ENCODE measurements around the gene REST. TPM values are rescaled to one million over a fixed set of nuclear protein-coding genes. Genes with fewer than 3 reads are reported as not detected.

REST gene
- total RNA-seq (10 to 100 TPM; 34.2 to 45.4 (median 40.8) TPM), polyA plus RNA-seq (1 to 10 TPM; 3.6 to 6.0 (median 5.3) TPM)
- long read RNA-seq, donor 1, full-length matches to known transcripts: 1 of 51 reads
- long read RNA-seq, donor 1, partial matches to known transcripts: 50 of 51 reads
- long read RNA-seq, donor 1, other reads (novel, unspliced or antisense): 0 of 51 reads
- long read RNA-seq, donor 2, full-length matches to known transcripts: 9 of 9 reads
- long read RNA-seq, donor 2, partial matches to known transcripts: 0 of 9 reads
- long read RNA-seq, donor 2, other reads (novel, unspliced or antisense): 0 of 9 reads

GRCh38 chr4:56907489-56908205 is at the start of gene REST:
TSS of gene REST (plus strand) at chr4:56907900. CDS start at chr4:56910639, 2,739 bp downstream.
- peaks cover 23 to 52% (median 43%) of the 10 kb centered on the region in 6 donors for H3K4me1 ChIP-seq
- H3K27ac ChIP-seq: peak within 1 kb of the TSS; percentile 82 to 98 (median 96)
- peaks cover 0 to 10% (median 0%) of the 10 kb centered on the region in 6 donors for H3K36me3 ChIP-seq
- WGBS, 5 donors: 0% methylated on average over 33 to 74 of the region's 74 CpGs
- TF ChIP-seq CTCF (IDR thresholded peaks at IDR 0.05 in 8 of 11, conservative IDR thresholded peaks at IDR 0.05 in 3 of 11) (no peak), POLR2AphosphoS5 (IDR thresholded peaks at IDR 0.05) (peak in 1 of 3 donors; percentile 42), POLR2A (IDR thresholded peaks at IDR 0.05) (peak in 1 of 3 donors; percentile 52)
- no peaks in the 10 kb centered on the region for H3K27me3 ChIP-seq (replicated peaks in 1 of 7)
- no peaks in the 10 kb centered on the region for H3K9me3 ChIP-seq
- intact Hi-C loops (cut with DNase I; ENCODE audit: low total_unique reads): loop anchor here (5.0 kb wide), 1 partner anchor 70 kb away; the partner anchor contains the start of genes NOA1 and POLR2B
- H3K4me3 ChIP-seq: peak within 1 kb of the TSS; percentile 81 to 100 (median 98)
- peak; percentile 96 for DNase-seq

DNA sequence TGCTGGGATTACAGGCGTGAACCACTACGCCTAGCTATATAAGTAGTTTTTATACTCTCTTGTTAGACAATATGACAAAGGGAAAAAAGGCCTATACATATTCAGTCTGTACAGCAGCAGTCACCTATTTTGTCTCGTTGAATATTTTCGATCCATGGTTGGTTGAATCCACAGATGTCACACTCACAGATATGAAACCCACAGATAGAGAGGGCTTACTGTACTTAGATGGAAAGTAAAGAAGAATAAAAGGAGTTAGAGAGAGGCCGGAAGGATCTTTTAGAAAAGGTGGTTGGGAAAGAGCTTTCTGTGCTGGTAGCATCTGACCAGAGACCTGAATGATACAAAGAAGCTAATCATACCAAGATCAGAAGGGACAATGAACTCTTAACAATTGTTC is 47.9 kb upstream of the REST start:
- H3K36me3 ChIP-seq: no peaks in the 10 kb centered on the region
- DNase-seq: no peak
- H3K4me1 ChIP-seq: no peaks in the 10 kb centered on the region
- no peak overlapping the region for H3K4me3 ChIP-seq
- WGBS, 5 donors: 72 to 91% (median 85%) methylated on average over 5 of the region's 5 CpGs
- H3K27ac ChIP-seq: no peak overlapping the region
- no peaks in the 10 kb centered on the region for H3K9me3 ChIP-seq
- intact Hi-C loops (cut with DNase I; ENCODE audit: low total_unique reads): no loop called here
- TF ChIP-seq POLR2A (IDR thresholded peaks at IDR 0.05): no peak
- no peak for TF ChIP-seq POLR2AphosphoS5 (IDR thresholded peaks at IDR 0.05)
- no peak for TF ChIP-seq CTCF (IDR thresholded peaks at IDR 0.05 in 8 of 11, conservative IDR thresholded peaks at IDR 0.05 in 3 of 11)
- H3K27me3 ChIP-seq (replicated peaks in 1 of 7): no peaks in the 10 kb centered on the region

DNA sequence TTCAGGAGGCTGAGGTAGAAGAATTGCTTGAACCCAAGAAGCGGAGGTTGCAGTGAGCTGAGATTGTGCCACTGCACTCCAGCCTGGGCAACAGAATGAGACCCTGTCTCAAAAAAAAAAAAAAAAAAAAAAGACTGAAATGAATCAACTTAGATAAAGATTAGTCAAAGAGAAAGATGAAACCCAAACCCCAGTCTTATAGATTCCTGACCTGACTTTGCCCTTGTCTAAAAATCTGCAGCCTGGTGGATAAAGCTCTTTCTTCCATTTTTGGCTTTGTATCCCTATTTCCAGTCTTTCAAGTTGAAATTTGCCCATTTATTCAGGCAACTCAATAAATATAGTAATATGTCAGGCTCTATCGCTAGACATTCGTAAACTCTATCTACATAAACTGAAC is 46.9 kb upstream of the REST start:
- no peaks in the 10 kb centered on the region for H3K27me3 ChIP-seq (replicated peaks in 1 of 7)
- no peaks in the 10 kb centered on the region for H3K4me1 ChIP-seq
- H3K4me3 ChIP-seq: no peak overlapping the region
- no peak for DNase-seq
- H3K27ac ChIP-seq: no peak overlapping the region
- no peaks in the 10 kb centered on the region for H3K36me3 ChIP-seq
- H3K9me3 ChIP-seq: no peaks in the 10 kb centered on the region
- intact Hi-C loops (cut with DNase I; ENCODE audit: low total_unique reads): no loop called here
- WGBS, 5 donors: 88 to 94% (median 91%) methylated on average over 3 of the region's 3 CpGs
- no peak for TF ChIP-seq POLR2A (IDR thresholded peaks at IDR 0.05)
- no peak for TF ChIP-seq CTCF (IDR thresholded peaks at IDR 0.05 in 8 of 11, conservative IDR thresholded peaks at IDR 0.05 in 3 of 11)
- TF ChIP-seq POLR2AphosphoS5 (IDR thresholded peaks at IDR 0.05): no peak

DNA sequence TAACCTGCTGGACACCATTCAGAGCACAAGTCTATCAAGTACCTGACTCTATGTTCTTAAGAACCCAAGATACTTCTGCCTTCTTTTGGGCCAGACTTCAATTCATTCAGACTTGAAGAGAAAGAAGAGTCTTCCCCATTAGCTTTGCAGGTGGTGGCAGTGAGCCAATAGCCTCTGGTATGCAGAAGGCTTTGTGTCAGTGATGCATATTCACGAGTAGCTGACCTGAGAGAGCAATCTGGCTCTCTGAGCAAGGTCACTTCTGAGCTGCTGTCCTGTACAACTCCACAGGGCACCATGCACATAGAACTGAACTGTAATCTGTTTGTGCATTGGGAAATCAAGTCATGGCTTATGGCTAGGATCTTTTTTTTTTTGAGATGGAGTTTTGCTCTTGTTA is 46.3 kb upstream of the REST start:
- 48 to 54% (median 50%) methylated on average over 1 of the region's 1 CpG for WGBS, 5 donors
- Histone ChIP-seq H3K36me3 (no peaks in the 10 kb centered on the region), H3K4me1 (no peaks in the 10 kb centered on the region), H3K27me3 (replicated peaks in 1 of 7) (no peaks in the 10 kb centered on the region), H3K27ac (no peak overlapping the region), H3K9me3 (no peaks in the 10 kb centered on the region), H3K4me3 (no peak overlapping the region)
- TF ChIP-seq POLR2A (IDR thresholded peaks at IDR 0.05) (no peak), POLR2AphosphoS5 (IDR thresholded peaks at IDR 0.05) (no peak), CTCF (IDR thresholded peaks at IDR 0.05 in 8 of 11, conservative IDR thresholded peaks at IDR 0.05 in 3 of 11) (no peak)
- intact Hi-C loops (cut with DNase I; ENCODE audit: low total_unique reads): no loop called here
- no peak for DNase-seq

Data from spleen (tissue), 13 donors.